ENCODE results near the gene ETS2.

DNA sequence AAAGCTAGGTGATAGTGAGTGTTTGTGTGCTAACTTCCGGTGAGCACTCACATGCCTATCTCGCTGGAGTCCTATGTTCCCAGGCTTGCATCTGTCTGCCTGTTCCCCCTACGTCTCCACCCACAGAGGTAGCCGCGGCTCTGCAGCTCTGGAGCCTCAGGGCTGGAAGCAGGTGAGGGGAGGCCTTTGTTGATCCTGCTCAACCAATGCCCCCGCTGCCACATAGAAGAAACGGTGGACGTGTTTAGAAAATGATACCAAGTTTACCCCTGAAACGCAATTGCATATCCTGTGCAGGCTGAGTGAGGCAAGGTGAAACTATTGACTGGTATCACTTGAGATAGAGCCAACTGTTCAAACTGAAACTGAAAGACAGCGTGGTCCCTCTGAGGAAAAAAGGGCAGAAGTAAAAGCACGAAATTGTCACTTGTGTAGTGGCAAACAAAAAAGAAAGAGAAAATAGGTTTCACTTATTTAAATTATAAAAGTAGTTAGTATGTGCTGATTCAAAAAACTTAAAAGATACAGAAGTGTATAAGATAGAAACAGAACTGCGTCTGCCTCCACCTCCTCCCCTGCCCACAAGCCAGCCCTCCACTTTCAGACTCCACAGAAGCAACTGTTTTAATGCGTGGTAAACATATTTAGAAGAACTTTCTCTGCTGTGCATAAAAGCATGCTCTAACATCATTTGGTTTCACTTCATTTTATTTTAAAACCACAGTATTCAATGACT, 38.6 kb upstream of the ETS2 start:
- TF ChIP-seq, protein P1, sequence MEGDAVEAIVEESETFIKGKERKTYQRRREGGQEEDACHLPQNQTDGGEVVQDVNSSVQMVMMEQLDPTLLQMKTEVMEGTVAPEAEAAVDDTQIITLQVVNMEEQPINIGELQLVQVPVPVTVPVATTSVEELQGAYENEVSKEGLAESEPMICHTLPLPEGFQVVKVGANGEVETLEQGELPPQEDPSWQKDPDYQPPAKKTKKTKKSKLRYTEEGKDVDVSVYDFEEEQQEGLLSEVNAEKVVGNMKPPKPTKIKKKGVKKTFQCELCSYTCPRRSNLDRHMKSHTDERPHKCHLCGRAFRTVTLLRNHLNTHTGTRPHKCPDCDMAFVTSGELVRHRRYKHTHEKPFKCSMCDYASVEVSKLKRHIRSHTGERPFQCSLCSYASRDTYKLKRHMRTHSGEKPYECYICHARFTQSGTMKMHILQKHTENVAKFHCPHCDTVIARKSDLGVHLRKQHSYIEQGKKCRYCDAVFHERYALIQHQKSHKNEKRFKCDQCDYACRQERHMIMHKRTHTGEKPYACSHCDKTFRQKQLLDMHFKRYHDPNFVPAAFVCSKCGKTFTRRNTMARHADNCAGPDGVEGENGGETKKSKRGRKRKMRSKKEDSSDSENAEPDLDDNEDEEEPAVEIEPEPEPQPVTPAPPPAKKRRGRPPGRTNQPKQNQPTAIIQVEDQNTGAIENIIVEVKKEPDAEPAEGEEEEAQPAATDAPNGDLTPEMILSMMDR (IDR thresholded peaks at IDR 0.05) = no peak
- TF ChIP-seq EP300 (IDR thresholded peaks at IDR 0.05) (no peak), POLR2AphosphoS5 (IDR thresholded peaks at IDR 0.05) (peak in 1 of 2 donors; percentile 26)
